DND-41 (cell line): ENCODE results near the gene NPEPL1.
"Not testable (repeated sequence)": the region's sequence is repeated elsewhere in the genome, so short reads cannot be mapped to it uniquely, and the experiment has no call there.

Experiments used
- ATAC-seq: fragments of 200-7000 bp; cut with Tn5 transposase; 3 replicates; pipeline ENCODE4 v1.9.1; 2021; ENCODE audit warnings: low read depth; ENCODE audit not compliant: insufficient read depth
- DNase-seq: peaks from one replicate; pipeline ENCODE4 v3.0.0-alpha.2; 2020
- H2AFZ ChIP-seq: 2 replicates; pipeline ENCODE4 v1.6.0; 2012; ENCODE audit warnings: low read depth, low read length
- H3K27ac ChIP-seq: 2 replicates; pipeline ENCODE4 v1.5.1; 2012; ENCODE audit warnings: low read length, inconsistent platforms
- H3K27me3 ChIP-seq: fragments of 200-600 bp; sonication (generic); 2 replicates; pipeline ENCODE4 v1.6.0; 2012; ENCODE audit warnings: low read length, mild to moderate bottlenecking, inconsistent platforms; ENCODE audit not compliant: insufficient read depth, poor library complexity
- H3K36me3 ChIP-seq: 2 replicates; pipeline ENCODE4 v1.5.1; 2012; ENCODE audit warnings: low read length, inconsistent platforms; ENCODE audit not compliant: insufficient read depth
- H3K4me1 ChIP-seq: 2 replicates; pipeline ENCODE4 v1.5.1; 2012; ENCODE audit warnings: mild to moderate bottlenecking, low read length; ENCODE audit not compliant: insufficient read depth
- H3K4me2 ChIP-seq: 2 replicates; pipeline ENCODE4 v1.6.0; 2012; ENCODE audit warnings: mild to moderate bottlenecking, moderate library complexity, low read length, inconsistent platforms; ENCODE audit not compliant: insufficient read depth
- H3K4me3 ChIP-seq, 2 experiments: fragments of 200-600 bp in 1 of 2; shearing (Covaris generic) in 1 of 2; 2 replicates each; pipeline ENCODE4 v1.5.1; 2012 to 2016; ENCODE audit warnings: inconsistent platforms in 2 of 2, low read length in 2 of 2, mild to moderate bottlenecking in 2 of 2, low read depth in 1 of 2, moderate library complexity in 1 of 2
- H3K79me2 ChIP-seq: 2 replicates; pipeline ENCODE4 v1.6.0; 2012; ENCODE audit warnings: low read length, inconsistent platforms; ENCODE audit not compliant: insufficient read depth
- H3K9ac ChIP-seq: 2 replicates; pipeline ENCODE4 v1.6.0; 2012; ENCODE audit warnings: low read depth, mild to moderate bottlenecking, inconsistent platforms, low read length, moderate library complexity
- H3K9me3 ChIP-seq: 2 replicates; pipeline ENCODE4 v1.5.1; 2012; ENCODE audit warnings: low read length, moderate library complexity, mild to moderate bottlenecking, inconsistent platforms; ENCODE audit not compliant: insufficient read depth, severe bottlenecking
- H4K20me1 ChIP-seq: 2 replicates; pipeline ENCODE4 v1.6.0; 2012; ENCODE audit warnings: low read length; ENCODE audit not compliant: insufficient read depth
- CTCF ChIP-seq: IDR thresholded peaks from 2 replicates; pipeline ENCODE4 v1.5.1; 2012; ENCODE audit warnings: borderline replicate concordance, low read length, moderate library complexity, mild to moderate bottlenecking; ENCODE audit not compliant: poor library complexity, severe bottlenecking; ENCODE audit errors: extremely low read depth
- EZH2 ChIP-seq: IDR thresholded peaks from 3 replicates; pipeline ENCODE4 v1.6.1; 2012; ENCODE audit warnings: borderline replicate concordance, low read depth, mild to moderate bottlenecking, moderate library complexity, low read length, inconsistent platforms; ENCODE audit not compliant: severe bottlenecking

Gene NPEPL1

GRCh38 chr20:58755766-58756449 lies 63.3 kb downstream of the NPEPL1 start:
- ATAC-seq (no peak), DNase-seq (no peak)
- H3K27ac ChIP-seq = no peak overlapping the region
- H3K36me3 ChIP-seq = no peaks in the 10 kb centered on the region
- no peak overlapping the region for H3K9ac ChIP-seq
- H3K79me2 ChIP-seq = no peaks in the 10 kb centered on the region
- H3K4me1 ChIP-seq = no peaks in the 10 kb centered on the region
- TF ChIP-seq EZH2 = no peak
- TF ChIP-seq CTCF = no peak
- H3K9me3 ChIP-seq = no peaks in the 10 kb centered on the region
- no peak overlapping the region for H3K4me2 ChIP-seq
- H3K4me3 ChIP-seq = no peak overlapping the region
- H4K20me1 ChIP-seq = no peaks in the 10 kb centered on the region
- H2AFZ ChIP-seq = no peak overlapping the region
- peaks cover 4% of the 10 kb centered on the region for H3K27me3 ChIP-seq

GRCh38 chr20:58756450-58756775 lies 63.8 kb downstream of the NPEPL1 start:
- Histone ChIP-seq H3K4me1 (no peaks in the 10 kb centered on the region), H3K4me2 (no peak overlapping the region), H3K9ac (no peak overlapping the region), H3K9me3 (no peaks in the 10 kb centered on the region), H4K20me1 (no peaks in the 10 kb centered on the region), H3K27ac (no peak overlapping the region), H2AFZ (no peak overlapping the region), H3K4me3 (no peak overlapping the region), H3K79me2 (no peaks in the 10 kb centered on the region), H3K36me3 (no peaks in the 10 kb centered on the region), H3K27me3 (peaks cover 4% of the 10 kb centered on the region)
- TF ChIP-seq EZH2 (no peak), CTCF (no peak)
- ATAC-seq (no peak), DNase-seq (no peak)

- H3K4me2 ChIP-seq, H3K9me3 ChIP-seq, H3K9ac ChIP-seq, H3K79me2 ChIP-seq, H3K27ac ChIP-seq, H3K36me3 ChIP-seq, DNase-seq, H2AFZ ChIP-seq, H3K4me3 ChIP-seq, H3K27me3 ChIP-seq, ATAC-seq, H4K20me1 ChIP-seq, H3K4me1 ChIP-seq: not testable (repeated sequence)
Measured at GRCh38 chr20:58757647-58758046, 65.0 kb downstream of the NPEPL1 start.

- Histone ChIP-seq H2AFZ (no peak overlapping the region), H3K36me3 (no peaks in the 10 kb centered on the region), H3K9me3 (no peaks in the 10 kb centered on the region), H4K20me1 (no peaks in the 10 kb centered on the region), H3K27me3 (peaks cover 4% of the 10 kb centered on the region), H3K9ac (no peak overlapping the region), H3K4me3 (no peak overlapping the region), H3K27ac (no peak overlapping the region), H3K79me2 (no peaks in the 10 kb centered on the region), H3K4me1 (no peaks in the 10 kb centered on the region), H3K4me2 (no peak overlapping the region)
- no peak for ATAC-seq
- no peak for DNase-seq
- TF ChIP-seq EZH2 = no peak
- no peak for TF ChIP-seq CTCF
Measured at GRCh38 chr20:58759947-58760346, 67.3 kb downstream of the NPEPL1 start.
